GM23338 (cell line): ENCODE data around the gene ZNF468. TPM values are rescaled to one million over a fixed set of nuclear protein-coding genes. Genes with fewer than 3 reads are reported as not detected.

ENCODE experiments used
- ATAC-seq: fragments of 200-7000 bp; cut with Tn5 transposase; 3 replicates; pipeline ENCODE4 v1.9.1; 2020
- DNase-seq: peaks from one replicate; pipeline ENCODE4 v3.0.0-alpha.2; 2015; ENCODE audit warnings: low spot score
- H2AFZ ChIP-seq: fragments of 200-600 bp; sonication (generic); 2 replicates; pipeline ENCODE4 v1.8.0; 2016; ENCODE audit warnings: antibody characterized with exemption, mild to moderate bottlenecking, moderate library complexity
- H3F3A ChIP-seq: fragments of 200-600 bp; sonication (generic); replicated peaks from 2 replicates; pipeline ENCODE4 v1.8.0; 2017; ENCODE audit warnings: antibody characterized with exemption, mixed run types, low read depth
- H3K27ac ChIP-seq: fragments of 200-600 bp; sonication (generic); 2 replicates; pipeline ENCODE4 v1.6.1; 2016; ENCODE audit warnings: low read depth
- H3K27me3 ChIP-seq: fragments of 200-600 bp; sonication (generic); 2 replicates; pipeline ENCODE4 v1.8.0; 2016; ENCODE audit warnings: mild to moderate bottlenecking, mixed run types, moderate library complexity; ENCODE audit not compliant: insufficient read depth
- H3K36me3 ChIP-seq: fragments of 200-600 bp; sonication (generic); 2 replicates; pipeline ENCODE4 v1.8.0; 2016; ENCODE audit warnings: mild to moderate bottlenecking; ENCODE audit not compliant: insufficient read depth
- H3K4me1 ChIP-seq: fragments of 200-600 bp; sonication (generic); 2 replicates; pipeline ENCODE4 v1.8.0; 2016; ENCODE audit warnings: mild to moderate bottlenecking, moderate library complexity; ENCODE audit not compliant: insufficient read depth
- H3K4me2 ChIP-seq: fragments of 200-600 bp; sonication (generic); 2 replicates; pipeline ENCODE4 v1.7.1; 2017; ENCODE audit warnings: mixed run types
- H3K4me3 ChIP-seq: fragments of 200-600 bp; sonication (generic); 2 replicates; pipeline ENCODE4 v1.6.1; 2016; ENCODE audit warnings: mixed run types
- H3K79me2 ChIP-seq: fragments of 200-600 bp; sonication (generic); replicated peaks from 2 replicates; pipeline ENCODE4 v1.8.0; 2017; ENCODE audit warnings: mild to moderate bottlenecking; ENCODE audit not compliant: insufficient read depth
- H3K9me2 ChIP-seq: fragments of 200-600 bp; sonication (generic); 2 replicates; pipeline ENCODE4 v1.8.0; 2017; ENCODE audit not compliant: insufficient read depth
- H4K20me1 ChIP-seq: fragments of 200-600 bp; sonication (generic); replicated peaks from 2 replicates; pipeline ENCODE4 v1.8.0; 2017; ENCODE audit warnings: mild to moderate bottlenecking; ENCODE audit not compliant: insufficient read depth
- H3K27ac Mint-ChIP-seq: 2 replicates; pipeline ENCODE4 v1.8.0; 2020; ENCODE audit warnings: inconsistent platforms, mild to moderate bottlenecking, moderate library complexity, mixed read lengths
- H3K27me3 Mint-ChIP-seq: 3 replicates; pipeline ENCODE4 v1.8.0; 2022; ENCODE audit warnings: low read depth, mild to moderate bottlenecking, moderate library complexity, mixed read lengths, inconsistent platforms; ENCODE audit not compliant: insufficient read depth, poor library complexity
- H3K36me3 Mint-ChIP-seq: 3 replicates; pipeline ENCODE4 v1.8.0; 2021; ENCODE audit warnings: low read depth, mild to moderate bottlenecking, inconsistent platforms, moderate library complexity, mixed read lengths
- H3K4me1 Mint-ChIP-seq: 3 replicates; pipeline ENCODE4 v1.8.0; 2020; ENCODE audit warnings: mild to moderate bottlenecking, inconsistent platforms, mixed read lengths
- H3K4me3 Mint-ChIP-seq: 3 replicates; pipeline ENCODE4 v1.8.0; 2021; ENCODE audit warnings: moderate library complexity, mild to moderate bottlenecking, inconsistent platforms, mixed read lengths
- H3K9me3 Mint-ChIP-seq: 3 replicates; pipeline ENCODE4 v1.8.0; 2020; ENCODE audit warnings: moderate library complexity, mild to moderate bottlenecking, inconsistent platforms, mixed read lengths
- ETS1 ChIP-seq: IDR thresholded peaks from 2 replicates; pipeline ENCODE4 v1.6.1; 2016; ENCODE audit warnings: antibody characterized with exemption
- EZH2 ChIP-seq: fragments of 200-600 bp; sonication (generic); IDR thresholded peaks from one replicate; pipeline ENCODE4 v1.8.0; 2017; ENCODE audit warnings: antibody characterized with exemption, mild to moderate bottlenecking, low read depth; ENCODE audit not compliant: unreplicated experiment
- JUNB ChIP-seq: IDR thresholded peaks from one replicate; pipeline ENCODE4 v1.6.1; 2016; ENCODE audit warnings: antibody characterized with exemption; ENCODE audit not compliant: unreplicated experiment
- STAT1 ChIP-seq: IDR thresholded peaks from one replicate; pipeline ENCODE4 v1.6.1; 2016; ENCODE audit warnings: antibody characterized with exemption; ENCODE audit not compliant: unreplicated experiment
- ZNF114 ChIP-seq: fragments of 250-450 bp; sonication (Bioruptor Pico); IDR thresholded peaks from 2 replicates; pipeline ENCODE4 v1.5.0; 2020; ENCODE audit warnings: mild to moderate bottlenecking, moderate library complexity
- ZNF331 ChIP-seq: fragments of 250-450 bp; sonication (Bioruptor Pico); IDR thresholded peaks from 2 replicates; pipeline ENCODE4 v1.5.0; 2020; ENCODE audit warnings: low read depth, mild to moderate bottlenecking, moderate library complexity
- ZNF462 ChIP-seq: fragments of 250-450 bp; sonication (Bioruptor Pico); IDR thresholded peaks from 2 replicates; pipeline ENCODE4 v1.5.0; 2020; ENCODE audit warnings: mild to moderate bottlenecking, moderate library complexity
- polyA plus RNA-seq: library from polyadenylated mRNA; unstranded; fragments of >200 nt; fragmentation: Nextera tagmentation; extraction: Ambion mirVana; gene quantifications from 2 replicates; pipeline ENCODE4 v1.2.1, GENCODE V29; 2016
- total RNA-seq: library from RNA; depleted of rRNA; stranded (reverse); fragments of >200 nt; shearing (Covaris generic); gene quantifications from 2 replicates; pipeline ENCODE4 v1.2.3, GENCODE V29; 2014

The ZNF468 gene
- total and polyA plus RNA-seq, 2 experiments from 2014 or later: 11.8 to 34.9 TPM

- TF ChIP-seq STAT1: no peak
- no peak for TF ChIP-seq ZNF462 (CRISPR knock-in tag)
- TF ChIP-seq JUNB: no peak
- no peak for TF ChIP-seq ZNF114 (CRISPR knock-in tag)
These were observed 39.2 kb upstream of the ZNF468 start (continued) for GRCh38 chr19:52896431-52897137.

- H3K36me3 ChIP-seq: peaks cover 45% of the 10 kb centered on the region
- no peaks in the 10 kb centered on the region for H3K27me3 Mint-ChIP-seq
- peaks cover 20% of the 10 kb centered on the region; the same call in 1 of the 2 replicates for H4K20me1 ChIP-seq
- peaks cover 42% of the 10 kb centered on the region for H3K79me2 ChIP-seq
- no peak overlapping the region for H3K4me3 Mint-ChIP-seq
- no peak overlapping the region for H3K4me3 ChIP-seq
- H3K4me1 ChIP-seq: peaks cover 5% of the 10 kb centered on the region; the same call in 1 of the 2 replicates
- peaks cover 73% of the 10 kb centered on the region for H3K36me3 Mint-ChIP-seq
- no peak overlapping the region for H2AFZ ChIP-seq
- no peak for TF ChIP-seq ZNF331 (CRISPR knock-in tag)
- TF ChIP-seq ETS1: no peak
- no peak for TF ChIP-seq EZH2
- no peak for TF ChIP-seq ZNF114 (CRISPR knock-in tag)
- H3F3A ChIP-seq: 0 out of 2 replicates have a peak, but pooled peaks cover 2% of the 10 kb centered on the region
- DNase-seq (no peak), ATAC-seq (no peak)
- no peaks in the 10 kb centered on the region for H3K9me2 ChIP-seq
- H3K4me2 ChIP-seq: no peak overlapping the region
- no peak overlapping the region for H3K27ac ChIP-seq
- H3K9me3 Mint-ChIP-seq: no peaks in the 10 kb centered on the region; the same call in 2 of the 3 replicates
- H3K4me1 Mint-ChIP-seq: peaks cover 5% of the 10 kb centered on the region; the same call in 2 of the 3 replicates
- H3K27ac Mint-ChIP-seq: no peak overlapping the region
- no peaks in the 10 kb centered on the region for H3K27me3 ChIP-seq
These were observed 33.9 kb upstream of the ZNF468 start for GRCh38 chr19:52891336-52891735.
